RWPE1 (cell line): Measurements from ENCODE around the gene CCDC148.
"Not testable (repeated sequence)": the region's sequence is repeated elsewhere in the genome, so short reads cannot be mapped to it uniquely, and the experiment has no call there.

Experiments
- CTCF ChIA-PET: fragments of 350-600 bp; sonication (Branson Sonifier 250); formaldehyde crosslinking; extraction: SDS; loops from one replicate; lab custom pipeline; 2021; lab: Yijun Ruan, JAX
- POLR2A ChIA-PET: fragments of 400-600 bp; formaldehyde crosslinking; extraction: SDS; loops from one replicate; lab custom pipeline; 2020; ENCODE audit warnings: antibody characterized with exemption; ENCODE audit not compliant: low non-redundant PET; lab: Yijun Ruan, JAX
- DNase-seq: peaks from one replicate; pipeline ENCODE4 v3.0.0; 2012; ENCODE audit warnings: low spot score
- H3K27ac ChIP-seq: fragments of 450-650 bp; 2 replicates; pipeline ENCODE4 v1.5.1; 2017
- TF ChIP-seq, protein P1 (sequence below): fragments of 450-650 bp; conservative IDR thresholded peaks from 2 replicates; pipeline ENCODE4 v1.5.1; 2017; ENCODE audit warnings: low read depth, mild to moderate bottlenecking

Gene CCDC148

DNA sequence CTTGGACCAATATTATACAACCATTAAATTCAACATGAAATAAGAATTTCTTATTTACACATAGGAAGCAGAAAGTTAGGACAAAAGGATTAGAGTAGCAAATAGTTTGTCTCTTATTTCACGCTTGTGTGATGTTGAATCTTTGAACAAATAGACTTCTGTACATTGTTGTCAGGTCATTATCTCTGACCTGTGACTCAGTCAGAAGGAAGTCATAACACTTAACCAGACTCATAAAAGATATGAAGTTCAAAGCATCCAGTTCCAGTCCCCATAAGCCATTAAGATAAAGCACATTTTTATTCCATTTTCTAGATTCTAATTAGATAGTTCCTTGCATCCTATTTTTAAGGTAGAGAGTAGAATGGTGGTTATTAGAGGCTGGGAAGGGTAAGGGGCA lies 224.1 kb downstream of the CCDC148 start:
- POLR2A ChIA-PET = no interaction called here
- TF ChIP-seq, protein P1, sequence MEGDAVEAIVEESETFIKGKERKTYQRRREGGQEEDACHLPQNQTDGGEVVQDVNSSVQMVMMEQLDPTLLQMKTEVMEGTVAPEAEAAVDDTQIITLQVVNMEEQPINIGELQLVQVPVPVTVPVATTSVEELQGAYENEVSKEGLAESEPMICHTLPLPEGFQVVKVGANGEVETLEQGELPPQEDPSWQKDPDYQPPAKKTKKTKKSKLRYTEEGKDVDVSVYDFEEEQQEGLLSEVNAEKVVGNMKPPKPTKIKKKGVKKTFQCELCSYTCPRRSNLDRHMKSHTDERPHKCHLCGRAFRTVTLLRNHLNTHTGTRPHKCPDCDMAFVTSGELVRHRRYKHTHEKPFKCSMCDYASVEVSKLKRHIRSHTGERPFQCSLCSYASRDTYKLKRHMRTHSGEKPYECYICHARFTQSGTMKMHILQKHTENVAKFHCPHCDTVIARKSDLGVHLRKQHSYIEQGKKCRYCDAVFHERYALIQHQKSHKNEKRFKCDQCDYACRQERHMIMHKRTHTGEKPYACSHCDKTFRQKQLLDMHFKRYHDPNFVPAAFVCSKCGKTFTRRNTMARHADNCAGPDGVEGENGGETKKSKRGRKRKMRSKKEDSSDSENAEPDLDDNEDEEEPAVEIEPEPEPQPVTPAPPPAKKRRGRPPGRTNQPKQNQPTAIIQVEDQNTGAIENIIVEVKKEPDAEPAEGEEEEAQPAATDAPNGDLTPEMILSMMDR = no peak
- DNase-seq = peak; percentile 2
- CTCF ChIA-PET = no interaction called here
- H3K27ac ChIP-seq = no peak overlapping the region

DNA sequence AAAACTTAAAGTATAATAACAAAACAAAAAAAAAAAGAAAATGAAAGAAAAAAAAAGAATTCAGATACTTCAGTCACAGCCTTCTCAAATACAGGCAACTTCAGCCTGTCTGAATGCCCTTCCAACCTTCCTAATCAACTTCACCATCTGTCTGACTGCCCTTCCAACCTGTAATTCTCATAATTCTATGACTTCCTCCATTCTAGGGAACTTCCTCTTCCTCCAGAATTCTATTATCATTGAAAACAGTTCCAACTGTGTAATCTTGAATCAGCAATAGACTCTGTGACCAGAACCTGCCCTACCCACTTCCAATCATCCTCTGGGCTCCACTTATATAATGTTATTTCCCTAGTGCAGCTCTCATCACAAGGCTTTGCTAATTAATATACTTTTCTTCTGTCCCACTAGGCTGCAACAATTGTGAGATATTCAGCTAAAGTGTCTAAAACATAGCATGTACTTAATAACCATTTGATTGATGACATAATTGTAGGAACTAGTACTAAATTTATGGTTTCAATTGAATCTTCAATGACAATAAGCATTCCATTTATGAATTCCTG lies 227.5 kb downstream of the CCDC148 start:
- CTCF ChIA-PET = no interaction called here
- POLR2A ChIA-PET = no interaction called here
- no peak overlapping the region for H3K27ac ChIP-seq
- no peak for DNase-seq
- TF ChIP-seq, protein P1 = no peak

DNA sequence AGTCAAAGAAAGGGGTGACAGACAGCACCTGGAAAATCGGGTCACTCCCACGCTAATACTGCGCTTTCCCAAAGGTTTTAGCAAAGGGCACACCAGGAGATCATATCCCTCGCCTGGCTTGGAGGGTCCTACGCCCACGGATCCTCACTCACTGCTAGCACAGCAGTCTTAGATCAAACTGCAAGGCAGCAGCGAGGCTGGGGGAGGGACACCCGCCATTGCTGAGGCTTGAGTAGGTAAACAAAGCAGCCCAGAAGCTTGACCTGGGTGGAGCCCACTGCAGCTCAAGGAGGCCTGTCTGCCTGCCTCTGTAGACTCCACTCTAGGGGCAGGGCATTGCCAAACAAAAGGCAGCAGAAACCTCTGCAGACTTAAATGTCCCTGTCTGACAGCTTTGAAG lies 233.5 kb downstream of the CCDC148 start:
- DNase-seq, H3K27ac ChIP-seq, CTCF ChIA-PET, POLR2A ChIA-PET: not testable (repeated sequence)

DNA sequence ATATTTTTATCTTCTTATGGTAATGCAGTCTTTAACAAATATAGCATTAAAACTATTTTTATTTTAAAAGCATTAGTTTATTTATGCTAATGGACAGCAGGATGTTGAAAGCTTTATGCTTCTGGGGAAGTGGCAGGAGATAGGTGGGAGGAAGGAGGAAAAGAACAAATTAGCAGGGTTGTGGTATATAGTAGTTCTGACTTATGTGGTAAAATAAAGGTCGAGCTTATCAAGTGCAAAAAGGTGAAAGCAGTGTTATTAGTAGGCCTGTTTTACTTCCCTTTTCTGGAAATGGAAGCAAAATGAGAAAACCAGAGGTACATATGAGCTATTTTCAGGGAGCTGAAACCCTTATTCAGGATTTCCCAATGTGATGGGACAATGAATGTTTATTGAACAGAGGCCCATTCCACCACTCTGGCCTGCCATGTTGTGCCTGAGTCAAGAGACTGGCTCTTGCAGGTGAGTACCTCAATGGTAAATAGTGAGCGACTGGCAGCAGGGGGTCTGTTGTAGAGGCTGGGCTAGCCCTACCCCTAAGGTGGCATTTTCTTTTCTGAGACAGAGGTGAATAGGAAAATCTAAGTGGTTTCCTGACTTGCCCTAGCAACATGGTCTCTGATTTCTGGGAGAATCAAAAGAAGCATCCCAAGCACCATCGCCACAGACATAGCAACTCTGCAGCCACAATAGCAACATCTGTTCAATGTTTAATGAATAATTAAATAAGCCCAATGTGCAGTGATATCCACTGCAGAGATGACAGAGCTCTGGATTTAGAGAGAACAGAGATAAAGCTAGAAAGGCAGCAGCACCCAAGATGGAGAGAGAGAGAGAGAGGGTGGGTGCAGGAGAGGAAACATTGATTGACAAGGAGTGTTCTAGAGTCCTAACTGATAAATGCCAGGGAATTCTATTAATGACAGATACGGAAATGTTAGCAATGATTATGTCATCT lies 235.2 kb downstream of the CCDC148 start:
- POLR2A ChIA-PET = no interaction called here
- H3K27ac ChIP-seq = no peak overlapping the region
- TF ChIP-seq, protein P1 = no peak
- CTCF ChIA-PET = no interaction called here
- no peak for DNase-seq

DNA sequence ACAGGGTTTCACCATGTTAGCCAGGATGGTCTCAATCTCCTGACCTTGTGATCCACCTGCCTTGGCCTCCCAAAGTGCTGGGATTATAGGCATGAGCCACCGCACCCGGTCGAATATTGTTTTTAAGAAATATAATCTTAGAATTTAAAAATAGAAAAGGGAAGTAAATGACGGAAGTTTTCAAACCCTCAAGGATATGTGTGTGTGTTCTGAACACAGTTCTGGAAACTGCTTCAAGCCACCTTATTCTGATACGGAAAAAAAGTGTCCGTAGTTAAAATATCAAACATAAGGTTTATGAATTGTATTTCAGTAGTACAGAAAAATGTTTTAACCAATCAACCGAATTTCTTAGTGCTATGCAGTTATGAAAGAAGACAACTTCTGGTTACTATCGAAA lies 239.0 kb downstream of the CCDC148 start:
- H3K27ac ChIP-seq = no peak overlapping the region
- no peak for DNase-seq
- TF ChIP-seq, protein P1 = no peak
- POLR2A ChIA-PET = no interaction called here
- CTCF ChIA-PET = no interaction called here

DNA sequence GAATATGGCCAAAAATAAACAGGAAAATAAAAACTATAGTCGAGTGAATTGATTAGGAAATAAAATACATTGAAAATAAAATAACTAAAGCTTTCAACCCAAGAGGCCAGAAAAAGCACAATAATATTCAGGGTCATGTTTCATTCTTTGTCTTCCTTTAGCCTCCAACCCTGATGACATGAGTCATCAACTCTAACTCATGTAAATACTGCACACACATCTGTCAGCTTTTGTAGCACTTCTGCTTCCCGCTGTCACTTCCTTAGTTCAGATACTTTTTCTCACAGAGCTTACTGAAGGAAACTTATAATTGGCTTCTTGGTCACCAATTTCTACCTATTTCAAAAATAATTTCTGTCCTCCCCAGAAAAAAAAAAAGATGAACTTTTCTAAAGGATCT lies 242.1 kb downstream of the CCDC148 start:
- CTCF ChIA-PET = no interaction called here
- TF ChIP-seq, protein P1 = no peak
- DNase-seq = peak; percentile 35

DNA sequence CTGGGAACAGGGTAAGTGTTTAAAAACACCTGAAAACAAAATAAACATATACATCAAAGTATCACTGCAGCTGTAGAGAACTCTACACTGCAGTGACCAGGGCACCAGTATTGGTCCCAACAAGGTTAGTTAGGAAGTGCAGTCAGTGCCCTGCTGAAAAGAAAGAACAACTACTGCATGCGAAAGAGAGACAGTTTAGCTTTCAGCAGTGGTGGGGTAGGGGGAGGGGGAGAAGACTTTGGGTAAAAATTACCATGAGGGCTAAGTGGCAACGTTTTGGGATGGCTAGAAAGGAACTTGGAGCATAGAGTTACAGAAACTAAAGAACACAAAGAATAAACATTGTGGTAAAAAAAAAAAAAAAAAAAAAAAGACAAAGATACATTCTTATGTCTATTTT lies 242.8 kb downstream of the CCDC148 start:
- TF ChIP-seq, protein P1 = no peak
- ChIA-PET CTCF (no interaction called here), POLR2A (no interaction called here)
- DNase-seq = no peak
- H3K27ac ChIP-seq = no peak overlapping the region

More for the DNA sequence above, 242.1 kb downstream of the CCDC148 start:
- POLR2A ChIA-PET = interaction anchor here (0.7 kb wide), 1 partner anchor 10 kb away, joined by 4 read pairs; no protein-coding TSS in a partner anchor
- H3K27ac ChIP-seq = no peak overlapping the region
